AG10803 (cell line): ENCODE data around the gene PRKCZ.
A peak's percentile ranks its signal among the peaks of the same experiment; 100 is the strongest.

Source experiments
- DNase-seq: peaks from one replicate; pipeline ENCODE4 v3.0.0; 2010; ENCODE audit warnings: low read depth
- H3K4me3 ChIP-seq: 2 replicates; pipeline ENCODE4 v1.5.1; 2011; ENCODE audit warnings: mild to moderate bottlenecking, low read length, control low read depth
- TF ChIP-seq, protein P1 (sequence below): conservative IDR thresholded peaks from 2 replicates; pipeline ENCODE4 v1.5.1; 2011; ENCODE audit warnings: mild to moderate bottlenecking, low read length, control low read depth, inconsistent platforms

Gene PRKCZ

GRCh38 chr1:2126331-2127186 is 76.3 kb downstream of the PRKCZ start:
- no peak for DNase-seq
- TF ChIP-seq, protein P1, sequence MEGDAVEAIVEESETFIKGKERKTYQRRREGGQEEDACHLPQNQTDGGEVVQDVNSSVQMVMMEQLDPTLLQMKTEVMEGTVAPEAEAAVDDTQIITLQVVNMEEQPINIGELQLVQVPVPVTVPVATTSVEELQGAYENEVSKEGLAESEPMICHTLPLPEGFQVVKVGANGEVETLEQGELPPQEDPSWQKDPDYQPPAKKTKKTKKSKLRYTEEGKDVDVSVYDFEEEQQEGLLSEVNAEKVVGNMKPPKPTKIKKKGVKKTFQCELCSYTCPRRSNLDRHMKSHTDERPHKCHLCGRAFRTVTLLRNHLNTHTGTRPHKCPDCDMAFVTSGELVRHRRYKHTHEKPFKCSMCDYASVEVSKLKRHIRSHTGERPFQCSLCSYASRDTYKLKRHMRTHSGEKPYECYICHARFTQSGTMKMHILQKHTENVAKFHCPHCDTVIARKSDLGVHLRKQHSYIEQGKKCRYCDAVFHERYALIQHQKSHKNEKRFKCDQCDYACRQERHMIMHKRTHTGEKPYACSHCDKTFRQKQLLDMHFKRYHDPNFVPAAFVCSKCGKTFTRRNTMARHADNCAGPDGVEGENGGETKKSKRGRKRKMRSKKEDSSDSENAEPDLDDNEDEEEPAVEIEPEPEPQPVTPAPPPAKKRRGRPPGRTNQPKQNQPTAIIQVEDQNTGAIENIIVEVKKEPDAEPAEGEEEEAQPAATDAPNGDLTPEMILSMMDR = no peak
- no peak overlapping the region for H3K4me3 ChIP-seq

DNA sequence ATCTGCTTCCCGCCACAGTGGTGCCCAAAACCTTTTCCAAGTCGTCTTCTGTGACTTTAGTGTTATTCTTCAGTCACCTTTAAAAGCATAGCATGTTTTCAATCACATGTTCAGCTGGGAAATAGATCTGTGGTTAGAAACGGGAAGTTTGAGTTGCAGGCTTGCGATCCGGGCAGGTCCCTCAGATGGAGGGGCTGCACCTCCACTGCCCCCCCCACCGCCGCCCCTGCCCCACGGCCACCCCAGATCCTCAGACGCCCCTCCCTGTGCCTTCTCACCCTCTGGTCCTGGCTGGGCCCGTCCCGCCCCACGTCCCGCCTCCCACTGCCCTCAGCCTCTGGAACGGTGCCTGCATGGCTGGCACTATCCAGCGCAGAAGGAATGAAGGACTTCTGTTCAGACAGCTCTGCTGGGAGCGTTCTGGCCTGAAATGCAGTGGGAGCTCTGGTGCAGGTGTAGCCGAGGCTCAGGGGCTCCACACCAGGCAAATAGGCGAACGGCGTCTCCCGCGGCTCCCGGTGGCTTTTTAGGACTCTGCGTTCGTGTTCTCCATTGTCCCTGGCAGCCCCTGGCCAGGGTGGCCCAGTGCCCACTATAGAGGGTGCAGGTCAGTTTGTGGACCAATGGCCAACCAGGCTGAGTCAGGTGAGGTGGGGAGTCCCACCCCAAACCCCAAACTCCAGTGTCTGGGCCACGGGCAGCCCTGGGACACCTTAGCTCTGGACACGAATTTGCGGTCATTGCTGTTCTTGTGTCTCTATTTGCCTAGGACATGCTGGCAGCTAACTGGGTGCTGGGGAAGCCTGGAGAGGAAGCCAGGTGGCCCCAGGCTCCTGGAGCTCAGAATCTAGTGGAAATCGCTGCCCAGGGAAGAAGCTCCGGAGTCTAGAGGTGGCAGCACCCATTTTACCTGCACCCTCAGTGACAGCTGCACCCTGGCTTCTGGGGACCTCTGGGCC is 77.3 kb downstream of the PRKCZ start:
- DNase-seq = no peak
- TF ChIP-seq, protein P1 = no peak
- H3K4me3 ChIP-seq = no peak overlapping the region

DNA sequence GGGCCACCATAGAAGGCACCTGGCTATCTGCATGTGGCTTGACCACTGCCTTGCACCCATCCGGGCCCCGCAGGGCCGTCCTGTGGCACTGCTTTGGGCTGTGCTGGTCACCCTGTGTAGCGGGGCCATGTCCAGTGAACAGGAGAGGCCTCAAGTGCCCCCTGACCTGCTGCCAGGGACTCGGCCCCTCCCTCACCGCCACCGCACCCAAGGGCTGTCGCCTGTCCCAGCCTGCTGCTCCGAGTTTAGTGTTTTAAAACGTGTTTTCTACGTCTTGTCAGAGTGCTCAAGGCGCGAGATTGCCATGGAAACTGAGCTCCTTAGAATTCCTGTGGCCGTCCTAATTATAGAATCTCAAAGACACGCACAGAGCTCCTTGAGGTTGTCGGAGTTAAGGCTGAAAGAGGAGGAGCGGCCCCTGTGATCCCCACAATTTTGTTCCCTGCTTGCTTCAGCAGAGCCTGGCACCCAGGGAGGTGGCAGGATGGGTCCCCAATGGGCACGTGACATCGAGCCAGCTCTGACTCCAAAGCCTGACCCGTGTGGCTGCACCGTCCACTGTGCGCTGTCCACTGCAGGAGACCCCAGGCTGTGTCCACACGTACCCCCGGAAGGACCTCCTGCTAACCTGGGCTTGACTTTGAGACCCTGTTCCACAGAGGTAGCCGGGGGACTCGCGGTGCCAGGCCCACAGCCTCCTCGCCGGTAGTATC is 78.1 kb downstream of the PRKCZ start:
- peak; percentile 23 for DNase-seq
- no peak overlapping the region for H3K4me3 ChIP-seq
- TF ChIP-seq, protein P1 = no peak

GRCh38 chr1:2129256-2129943 is 79.2 kb downstream of the PRKCZ start:
- no peak for DNase-seq
- TF ChIP-seq, protein P1 = no peak
- H3K4me3 ChIP-seq = no peak overlapping the region

GRCh38 chr1:2130156-2130555 is 79.9 kb downstream of the PRKCZ start:
- H3K4me3 ChIP-seq = no peak overlapping the region
- no peak for DNase-seq
- TF ChIP-seq, protein P1 = no peak

DNA sequence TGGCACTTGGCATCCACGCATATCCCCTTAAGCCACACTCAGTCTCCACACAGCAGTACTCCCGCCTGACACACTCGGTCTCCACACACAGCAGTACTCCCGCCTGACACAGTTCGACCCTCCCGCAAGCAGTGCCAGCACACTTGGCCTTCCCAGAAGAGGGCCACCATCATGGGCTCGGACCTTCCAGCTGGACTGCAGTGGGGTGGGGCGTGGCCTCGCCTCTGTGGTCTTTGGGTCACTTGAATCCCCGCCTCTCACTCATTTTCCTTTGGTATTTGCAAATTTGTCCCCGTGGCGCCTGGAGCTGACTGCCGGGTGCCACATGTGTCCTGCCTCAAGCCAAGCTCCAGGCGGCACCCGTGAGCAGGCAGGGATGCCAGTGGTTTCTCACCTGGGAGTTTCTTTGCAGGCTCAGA is 80.7 kb downstream of the PRKCZ start:
- TF ChIP-seq, protein P1 = no peak
- DNase-seq = no peak
- no peak overlapping the region for H3K4me3 ChIP-seq
